Anterior cingulate cortex (tissue), 58 donors: ENCODE results near the gene COL9A3.
A peak's percentile ranks its signal among the peaks of the same experiment; 100 is the strongest.
"Not testable (repeated sequence)": the region's sequence is repeated elsewhere in the genome, so short reads cannot be mapped to it uniquely, and the experiment has no call there.

Experiments used
- DNase-seq, 58 donors: peaks; one replicate each; lab custom pipeline; 2025; lab: John Stamatoyannopoulos, UW

The COL9A3 gene

GRCh38 chr20:62848917-62849316 lies 32.1 kb downstream of the COL9A3 start:
- not testable (repeated sequence) for DNase-seq

GRCh38 chr20:62849431-62849830 lies 32.6 kb downstream of the COL9A3 start:
- no peak for DNase-seq

GRCh38 chr20:62850333-62850974 lies 33.6 kb downstream of the COL9A3 start:
- peak in 53 of 58 donors; percentile 23 to 87 (median 68) for DNase-seq

- no peak for DNase-seq
Measured at GRCh38 chr20:62852196-62852595, 35.3 kb downstream of the COL9A3 start.

- DNase-seq: no peak
Measured at GRCh38 chr20:62852841-62853240, 36.0 kb downstream of the COL9A3 start.

- not testable (repeated sequence) for DNase-seq
Measured at GRCh38 chr20:62853304-62853703, 36.5 kb downstream of the COL9A3 start.

- DNase-seq: no peak
Measured at GRCh38 chr20:62854121-62854520, 37.3 kb downstream of the COL9A3 start.

GRCh38 chr20:62855120-62855519 lies 38.3 kb downstream of the COL9A3 start:
- DNase-seq: no peak

- peak in 6 of 58 donors; percentile 8 to 29 (median 26) for DNase-seq
Measured at GRCh38 chr20:62856931-62857619, 40.2 kb downstream of the COL9A3 start.

GRCh38 chr20:62858058-62858830 lies 41.4 kb downstream of the COL9A3 start:
- DNase-seq: peak in 42 of 58 donors; percentile 11 to 80 (median 42)

- DNase-seq: no peak
Measured at GRCh38 chr20:62859721-62860120, 42.9 kb downstream of the COL9A3 start.

GRCh38 chr20:62860391-62860923 lies 43.6 kb downstream of the COL9A3 start:
- DNase-seq: peak in 30 of 58 donors; percentile 16 to 51 (median 34)

- DNase-seq: no peak
Measured at GRCh38 chr20:62860924-62861691, 44.3 kb downstream of the COL9A3 start.

- peak in 54 of 58 donors; percentile 63 to 95 (median 87) for DNase-seq
Measured at GRCh38 chr20:62861726-62862336, 45.0 kb downstream of the COL9A3 start, which contains the start of gene TCFL5. TCFL5 (minus strand) TSS chr20:62861822; CDS start chr20:62861670, 152 bp downstream.

- no peak for DNase-seq
Measured at GRCh38 chr20:62864207-62864606, 47.4 kb downstream of the COL9A3 start.

GRCh38 chr20:62872184-62872847 lies 55.5 kb downstream of the COL9A3 start:
- DNase-seq: no peak

- no peak for DNase-seq
Measured at GRCh38 chr20:62872862-62873261, 56.0 kb downstream of the COL9A3 start.

GRCh38 chr20:62873280-62873679 lies 56.4 kb downstream of the COL9A3 start:
- no peak for DNase-seq

GRCh38 chr20:62873681-62874031 lies 56.8 kb downstream of the COL9A3 start:
- DNase-seq: peak in 31 of 58 donors; percentile 9 to 74 (median 44)
